C4-2B (cell line): ENCODE data around the gene PRSS38.

Experiments
- H3K27ac ChIP-seq: fragments of 450-650 bp; 2 replicates; pipeline ENCODE4 v1.5.1; 2017
- CTCF ChIP-seq: fragments of 450-650 bp; conservative IDR thresholded peaks from 2 replicates; pipeline ENCODE4 v1.5.1; 2017; ENCODE audit warnings: mild to moderate bottlenecking
- ZFX ChIP-seq: fragments of 450-650 bp; IDR thresholded peaks from 2 replicates; pipeline ENCODE4 v1.6.1; 2017

The PRSS38 gene

GRCh38 chr1:227769047-227769935 is 46.2 kb upstream of the PRSS38 start:
- TF ChIP-seq ZFX (no peak), CTCF (no peak)
- H3K27ac ChIP-seq: no peak overlapping the region

GRCh38 chr1:227769936-227770494 is 45.5 kb upstream of the PRSS38 start:
- TF ChIP-seq CTCF: no peak
- TF ChIP-seq ZFX: no peak
- H3K27ac ChIP-seq: no peak overlapping the region

- TF ChIP-seq CTCF (no peak), ZFX (no peak)
- no peak overlapping the region for H3K27ac ChIP-seq
Measured at GRCh38 chr1:227770812-227771211, 44.7 kb upstream of the PRSS38 start.

- TF ChIP-seq ZFX (no peak), CTCF (no peak)
- H3K27ac ChIP-seq: no peak overlapping the region
Measured at GRCh38 chr1:227771326-227771725, 44.1 kb upstream of the PRSS38 start.

- H3K27ac ChIP-seq: no peak overlapping the region
- TF ChIP-seq CTCF: no peak
- TF ChIP-seq ZFX: no peak
Measured at GRCh38 chr1:227771771-227772170, 43.7 kb upstream of the PRSS38 start.

- no peak overlapping the region for H3K27ac ChIP-seq
- TF ChIP-seq ZFX (no peak), CTCF (no peak)
Measured at GRCh38 chr1:227773558-227773957, 41.9 kb upstream of the PRSS38 start.

- TF ChIP-seq ZFX (no peak), CTCF (no peak)
- H3K27ac ChIP-seq: no peak overlapping the region
Measured at GRCh38 chr1:227774051-227774731, 41.3 kb upstream of the PRSS38 start.
